GM18519 (cell line): ENCODE measurements around the gene SGSM1.

Experiments
- ATAC-seq: cut with Tn5 transposase; IDR thresholded peaks from one replicate; pipeline ENCODE4 v1.9.1; 2021; ENCODE audit warnings: mild to moderate bottlenecking, moderate library complexity; ENCODE audit not compliant: unreplicated experiment, low FRiP score

The SGSM1 gene

GRCh38 chr22:24944217-24944937 is 138.4 kb downstream of the SGSM1 start:
- ATAC-seq: no peak

- no peak for ATAC-seq
Observed at GRCh38 chr22:24945430-24945829, 139.4 kb downstream of the SGSM1 start.

GRCh38 chr22:24947383-24947782 is 141.4 kb downstream of the SGSM1 start:
- ATAC-seq: no peak

- no peak for ATAC-seq
Observed at GRCh38 chr22:24947881-24948280, 141.9 kb downstream of the SGSM1 start.

- ATAC-seq: no peak
Observed at GRCh38 chr22:24948356-24949202, 142.6 kb downstream of the SGSM1 start.

GRCh38 chr22:24950272-24950902 is 144.4 kb downstream of the SGSM1 start:
- no peak for ATAC-seq

- no peak for ATAC-seq
Observed at GRCh38 chr22:24951942-24952836, 146.2 kb downstream of the SGSM1 start, which contains the start of gene KIAA1671. Gene KIAA1671, plus strand, starts transcription at chr22:24952716. Its CDS starts 75,284 bp downstream, at chr22:25028000.

GRCh38 chr22:24952837-24953383 is 146.9 kb downstream of the SGSM1 start:
- ATAC-seq: no peak

- ATAC-seq: no peak
Observed at GRCh38 chr22:24953384-24954113, 147.5 kb downstream of the SGSM1 start.

- no peak for ATAC-seq
Observed at GRCh38 chr22:24954114-24954463, 148.1 kb downstream of the SGSM1 start.

GRCh38 chr22:24954856-24955255 is 148.8 kb downstream of the SGSM1 start:
- ATAC-seq: no peak

GRCh38 chr22:24957043-24957442 is 151.0 kb downstream of the SGSM1 start:
- ATAC-seq: no peak

- ATAC-seq: no peak
Observed at GRCh38 chr22:24961217-24961844, 155.3 kb downstream of the SGSM1 start.

GRCh38 chr22:24962094-24962493 is 156.1 kb downstream of the SGSM1 start:
- no peak for ATAC-seq

GRCh38 chr22:24962835-24963234 is 156.8 kb downstream of the SGSM1 start:
- no peak for ATAC-seq

- no peak for ATAC-seq
Observed at GRCh38 chr22:24964441-24964840, 158.4 kb downstream of the SGSM1 start.

- ATAC-seq: no peak
Observed at GRCh38 chr22:24965822-24966626, 160.0 kb downstream of the SGSM1 start.

- no peak for ATAC-seq
Observed at GRCh38 chr22:24968066-24968561, 162.1 kb downstream of the SGSM1 start.
